ENCODE results near the gene STK11.

STK11 gene

GRCh38 chr19:1260749-1261537, 55.4 kb downstream of the STK11 start:
- peak overlapping the region; percentile 69 for H3K4me3 ChIP-seq (ENCODE audit: low read depth, low read length)
- TF ChIP-seq CTCF (conservative IDR thresholded peaks at IDR 0.05; ENCODE audit: low read depth, low read length): no peak
- peak; percentile 98 for DNase-seq (ENCODE audit: low read depth)

GRCh38 chr19:1261538-1261797, 55.9 kb downstream of the STK11 start:
- peak; percentile 14 for TF ChIP-seq CTCF (conservative IDR thresholded peaks at IDR 0.05; ENCODE audit: low read depth, low read length)
- peak overlapping the region; percentile 69 for H3K4me3 ChIP-seq (ENCODE audit: low read depth, low read length)
- no peak for DNase-seq (ENCODE audit: low read depth)

- no peak for DNase-seq (ENCODE audit: low read depth)
- TF ChIP-seq CTCF (conservative IDR thresholded peaks at IDR 0.05; ENCODE audit: low read depth, low read length): no peak
Measured at GRCh38 chr19:1261798-1262622, 56.4 kb downstream of the STK11 start.

DNA sequence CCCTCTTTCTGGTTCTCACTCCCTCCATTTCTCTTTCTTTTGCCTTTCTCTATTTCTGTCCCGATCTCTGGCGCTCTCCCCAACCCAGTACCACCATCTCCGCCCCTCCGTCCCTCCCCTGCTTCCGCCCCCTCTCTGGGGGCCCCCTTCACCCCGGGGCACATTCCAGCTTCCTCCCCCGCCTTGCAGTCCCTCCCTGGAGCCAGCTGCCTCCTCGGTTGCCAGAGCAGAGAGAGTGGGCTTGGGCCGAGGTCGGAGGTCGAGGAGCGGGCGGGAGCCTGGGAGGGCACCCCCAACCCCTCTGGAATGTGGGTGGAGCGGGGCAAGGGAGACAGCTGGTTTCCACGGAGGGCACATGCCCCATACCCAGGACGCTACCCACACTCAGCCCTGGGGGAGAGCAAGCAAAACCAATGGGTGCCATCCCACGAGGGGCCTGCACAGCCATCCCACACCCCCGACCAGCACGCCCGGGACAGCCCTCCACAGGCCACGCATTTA, 57.1 kb downstream of the STK11 start:
- no peak for DNase-seq (ENCODE audit: low read depth)

More at GRCh38 chr19:1261798-1262622, 56.4 kb downstream of the STK11 start:
- peak overlapping the region; percentile 69 for H3K4me3 ChIP-seq (ENCODE audit: low read depth, low read length)

DNA sequence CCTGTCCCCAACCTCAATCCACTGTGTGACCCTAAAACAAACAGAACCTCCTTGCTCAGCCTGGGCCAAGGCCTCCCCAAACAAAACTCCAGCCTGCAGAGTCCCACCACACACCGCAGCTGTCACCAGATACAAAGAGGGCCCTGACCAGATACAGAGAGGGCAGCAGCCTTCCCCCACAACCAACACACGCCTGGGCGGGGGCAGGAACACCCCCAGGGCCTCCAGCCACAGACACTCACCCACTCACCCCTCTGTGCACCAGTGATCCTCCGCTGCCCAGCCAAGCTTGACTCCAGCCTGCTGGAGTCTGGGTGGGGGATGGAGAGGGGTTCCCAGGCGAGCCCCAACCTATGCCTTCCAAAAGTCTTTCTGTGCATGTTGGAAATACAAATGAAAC, 57.6 kb downstream of the STK11 start:
- DNase-seq (ENCODE audit: low read depth): no peak
- no peak overlapping the region for H3K4me3 ChIP-seq (ENCODE audit: low read depth, low read length)

More for the DNA sequence above, 57.1 kb downstream of the STK11 start:
- no peak overlapping the region for H3K4me3 ChIP-seq (ENCODE audit: low read depth, low read length)
- TF ChIP-seq CTCF (conservative IDR thresholded peaks at IDR 0.05; ENCODE audit: low read depth, low read length): no peak

More for the DNA sequence above, 57.6 kb downstream of the STK11 start:
- TF ChIP-seq CTCF (conservative IDR thresholded peaks at IDR 0.05; ENCODE audit: low read depth, low read length): no peak
